Common myeloid progenitor, CD34-positive (primary cell): ENCODE results near the gene C3orf33.

Experiments
- CTCF ChIA-PET: fragments of 350-600 bp; sonication (Branson Sonifier 250); formaldehyde crosslinking; loops from one replicate; lab custom pipeline; 2021; ENCODE audit warnings: antibody characterized with exemption; lab: Charles Lee
- POLR2A ChIA-PET: fragments of 350-600 bp; sonication (Branson Sonifier 250); formaldehyde crosslinking; loops from one replicate; lab custom pipeline; 2021; ENCODE audit warnings: antibody characterized with exemption; lab: Charles Lee
- DNase-seq, 3 donors: peaks; one replicate each; pipeline versions ENCODE4 v3.0.0 to v3.0.0-alpha.2; 2013
- H3K27ac ChIP-seq, 2 experiments: 1 replicate in 1 of 2; 2 replicates in 1 of 2; pipeline ENCODE4 v1.7.0; 2013; ENCODE audit warnings: inconsistent platforms in 2 of 2, low read length in 2 of 2, mild to moderate bottlenecking in 2 of 2, low read depth in 1 of 2, moderate library complexity in 1 of 2; ENCODE audit not compliant: severe bottlenecking in 2 of 2, insufficient read depth in 1 of 2, poor library complexity in 1 of 2
- H3K27me3 ChIP-seq, 5 experiments: replicated peaks in 2 of 5; 1 replicate in 3 of 5; 2 replicates in 2 of 5; pipeline versions ENCODE4 v1.6.1 to v1.7.0; 2013; ENCODE audit warnings: low read length in 4 of 5, mild to moderate bottlenecking in 2 of 5, moderate library complexity in 2 of 5, inconsistent platforms in 1 of 5; ENCODE audit not compliant: insufficient read depth in 5 of 5, control insufficient read depth in 4 of 5
- H3K36me3 ChIP-seq, 4 experiments: 1 replicate in 2 of 4; 2 replicates in 2 of 4; pipeline versions ENCODE4 v1.6.1 to v1.7.0; 2013; ENCODE audit warnings: low read length in 3 of 4, control low read depth in 1 of 4, mild to moderate bottlenecking in 1 of 4; ENCODE audit not compliant: control insufficient read depth in 4 of 4, insufficient read depth in 4 of 4
- H3K4me1 ChIP-seq, 4 experiments: 1 replicate in 3 of 4; 2 replicates in 1 of 4; pipeline versions ENCODE4 v1.6.1 to v1.7.1; 2013; ENCODE audit warnings: low read length in 3 of 4, mild to moderate bottlenecking in 3 of 4, control low read depth in 1 of 4, inconsistent platforms in 1 of 4, moderate library complexity in 1 of 4; ENCODE audit not compliant: control insufficient read depth in 4 of 4, insufficient read depth in 4 of 4; ENCODE audit errors: control extremely low read depth in 1 of 4
- H3K4me3 ChIP-seq, 7 experiments: 1 replicate in 4 of 7; 2 replicates in 3 of 7; pipeline versions ENCODE4 v1.5.1 to v1.7.0; 2013; ENCODE audit warnings: mild to moderate bottlenecking in 7 of 7, low read length in 6 of 7, moderate library complexity in 6 of 7, inconsistent platforms in 2 of 7, low read depth in 2 of 7, control low read depth in 1 of 7; ENCODE audit not compliant: insufficient read depth in 4 of 7, control insufficient read depth in 1 of 7; ENCODE audit errors: extremely low read depth in 1 of 7
- H3K9me3 ChIP-seq, 5 experiments: 1 replicate in 4 of 5; 2 replicates in 1 of 5; pipeline versions ENCODE4 v1.6.1 to v1.7.1; 2013; ENCODE audit warnings: low read length in 4 of 5, mild to moderate bottlenecking in 2 of 5, inconsistent platforms in 1 of 5, low read depth in 1 of 5, moderate library complexity in 1 of 5; ENCODE audit not compliant: control insufficient read depth in 4 of 5, insufficient read depth in 2 of 5; ENCODE audit errors: control extremely low read depth in 1 of 5
- WGBS: methylation state at CpG from one replicate; pipeline ENCODE4 v1.1.5; 2013; ENCODE audit not compliant: insufficient coverage; 5-methylcytosine and 5-hydroxymethylcytosine counted together

C3orf33 gene

DNA sequence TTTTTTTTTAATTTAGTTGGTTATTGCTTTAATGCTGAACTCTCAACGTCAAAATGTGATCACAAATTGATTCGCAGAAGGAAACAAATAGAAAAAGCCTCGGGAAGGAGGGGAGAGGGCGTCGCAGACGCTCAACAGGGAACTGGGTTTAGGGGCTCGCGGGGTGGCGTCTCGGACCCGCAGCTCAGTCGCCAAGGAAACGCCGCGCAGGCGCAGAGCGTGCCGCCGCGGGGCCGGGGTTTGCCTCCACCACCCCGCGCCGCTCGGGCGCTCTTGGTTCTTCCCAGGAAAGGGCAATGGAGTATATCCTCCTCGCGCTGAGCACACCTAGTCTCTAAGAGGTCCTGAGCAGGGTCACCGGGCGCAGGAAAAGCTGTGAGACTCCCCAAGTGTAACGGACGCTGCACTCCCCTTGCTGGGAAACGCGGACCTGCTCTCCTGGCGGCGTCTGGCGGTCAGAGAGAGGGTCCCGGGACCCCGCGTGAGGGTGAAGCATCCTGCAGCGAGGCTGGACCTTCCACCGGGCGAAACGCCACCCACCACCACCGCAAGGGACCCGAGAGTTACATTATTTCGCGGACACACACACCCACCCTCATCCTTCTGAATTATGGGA, 62.0 kb downstream of the C3orf33 start:
- POLR2A ChIA-PET = no interaction called here
- no peak overlapping the region for H3K27ac ChIP-seq
- H3K4me3 ChIP-seq = peak overlapping the region; percentile 48 to 84 (median 78)
- CTCF ChIA-PET = no interaction called here
- H3K36me3 ChIP-seq = no peaks in the 10 kb centered on the region
- peaks cover 2 to 25% (median 21%) of the 10 kb centered on the region in 4 experiments for H3K4me1 ChIP-seq
- no peaks in the 10 kb centered on the region for H3K9me3 ChIP-seq
- DNase-seq = peak in 1 of 3 donors; percentile 16
- WGBS = under 1% methylated on average over 39 of the region's 48 CpGs
- peaks cover 2 to 66% (median 24%) of the 10 kb centered on the region in 5 experiments for H3K27me3 ChIP-seq

DNA sequence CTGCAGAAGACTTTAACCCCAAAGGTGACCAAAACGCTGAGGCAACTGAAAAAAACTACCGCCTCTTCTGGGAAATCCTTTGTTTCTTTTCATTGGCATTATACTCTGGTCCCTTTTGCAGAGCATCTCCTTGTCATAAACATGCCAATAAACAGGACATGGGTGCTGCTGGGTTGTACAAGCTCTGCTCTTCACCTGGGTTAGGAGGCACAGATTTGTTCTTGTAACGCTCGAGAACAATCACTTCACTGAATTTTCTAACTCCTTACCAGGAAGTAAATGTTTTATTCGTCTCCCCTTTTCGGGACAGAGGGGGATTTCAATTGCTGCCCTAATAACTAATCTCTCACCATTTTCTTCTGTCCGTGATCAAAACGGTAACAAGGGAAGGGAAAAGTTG, 62.5 kb downstream of the C3orf33 start:
- H3K4me1 ChIP-seq = peaks cover 2 to 25% (median 21%) of the 10 kb centered on the region in 4 experiments
- POLR2A ChIA-PET = no interaction called here
- no peaks in the 10 kb centered on the region for H3K9me3 ChIP-seq
- H3K36me3 ChIP-seq = no peaks in the 10 kb centered on the region
- peak overlapping the region in 6 of 7 experiments; percentile 71 to 84 (median 80) for H3K4me3 ChIP-seq
- WGBS = 36% methylated on average over 4 of the region's 8 CpGs
- peaks cover 2 to 66% (median 24%) of the 10 kb centered on the region in 5 experiments for H3K27me3 ChIP-seq
- H3K27ac ChIP-seq = no peak overlapping the region
- DNase-seq = peak in 1 of 3 donors; percentile 19
- CTCF ChIA-PET = no interaction called here

DNA sequence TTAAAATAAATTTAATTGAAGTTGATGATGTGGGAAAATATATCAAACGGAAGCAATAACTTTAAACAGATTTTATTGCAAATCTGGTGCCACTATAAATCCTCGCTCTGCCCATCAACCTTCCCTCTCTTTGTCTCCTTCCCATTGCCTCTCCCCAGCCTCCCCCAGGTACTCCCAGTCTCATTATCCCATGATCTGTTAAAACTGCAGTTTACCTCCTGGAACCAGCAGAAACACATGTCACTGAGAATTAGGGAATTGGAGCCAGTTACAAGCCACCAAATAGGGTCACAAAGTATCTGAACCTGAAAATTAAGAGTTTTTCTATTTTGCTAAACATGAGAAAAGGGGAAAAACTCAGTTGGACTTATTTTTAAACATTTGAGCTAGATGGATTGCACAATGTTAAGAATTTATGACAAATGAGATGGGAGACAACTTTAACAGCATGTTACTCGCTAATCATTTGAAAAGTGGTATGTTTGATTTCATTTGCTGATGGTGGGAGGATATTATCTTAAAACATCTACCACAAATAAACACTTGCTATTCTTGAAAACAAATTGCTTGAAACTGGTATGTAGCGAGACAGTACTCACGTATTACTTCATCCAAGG, 63.6 kb downstream of the C3orf33 start:
- WGBS = 100% methylated on average over 3 of the region's 5 CpGs
- Histone ChIP-seq H3K27me3 (peaks cover 2 to 61% (median 19%) of the 10 kb centered on the region in 5 experiments), H3K9me3 (no peaks in the 10 kb centered on the region), H3K4me3 (no peak overlapping the region), H3K27ac (no peak overlapping the region), H3K36me3 (no peaks in the 10 kb centered on the region), H3K4me1 (peaks cover 7 to 33% (median 27%) of the 10 kb centered on the region in 4 experiments)
- CTCF ChIA-PET = no interaction called here
- POLR2A ChIA-PET = no interaction called here
- no peak for DNase-seq

DNA sequence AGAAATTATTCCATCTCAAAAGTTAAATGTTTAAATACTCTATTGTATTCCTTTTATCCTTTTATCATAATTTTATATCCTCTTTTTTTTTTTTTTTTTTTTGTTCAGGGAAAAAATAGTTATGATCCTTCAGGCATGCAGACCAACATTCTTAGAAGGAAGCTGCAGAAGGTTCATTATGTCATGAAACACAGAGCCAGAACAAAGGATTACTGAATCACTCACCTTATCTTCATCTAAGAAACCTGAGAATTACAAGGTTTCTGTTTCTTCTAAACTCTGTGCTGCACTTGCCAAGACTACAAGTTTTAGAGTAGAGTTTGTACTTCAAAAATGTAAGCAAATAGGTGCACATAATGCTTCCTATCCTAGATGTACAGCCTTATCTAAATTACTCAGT, 64.5 kb downstream of the C3orf33 start:
- Histone ChIP-seq H3K4me1 (peaks cover 8 to 33% (median 27%) of the 10 kb centered on the region in 4 experiments), H3K9me3 (no peaks in the 10 kb centered on the region), H3K4me3 (no peak overlapping the region), H3K36me3 (no peaks in the 10 kb centered on the region), H3K27me3 (peaks cover 2 to 54% (median 13%) of the 10 kb centered on the region in 5 experiments), H3K27ac (no peak overlapping the region)
- no peak for DNase-seq
- ChIA-PET CTCF (interaction anchor here (0.9 to 1.2 kb wide), 2 partner anchors 17 to 30 kb away, joined by 3 read pairs; no protein-coding TSS in a partner anchor), POLR2A (no interaction called here)

DNA sequence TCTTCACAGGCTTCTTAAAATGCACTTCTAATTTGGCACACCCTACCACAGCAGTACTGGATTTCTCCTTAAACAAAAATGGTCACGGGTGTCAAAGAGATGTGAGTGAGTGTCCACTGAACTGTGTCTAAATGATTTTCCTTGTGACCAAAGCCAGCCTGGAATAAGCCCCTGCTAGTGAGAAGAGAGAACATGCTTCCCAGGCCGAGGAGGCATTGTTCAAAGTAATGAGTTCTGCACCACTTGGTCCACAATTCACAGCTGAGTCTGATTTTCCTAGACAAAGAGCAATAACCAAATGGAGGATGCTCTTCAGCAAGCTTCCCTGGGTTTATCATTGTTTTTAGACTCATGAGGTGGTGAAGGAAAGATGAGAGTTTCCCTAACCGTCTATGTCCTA, 65.0 kb downstream of the C3orf33 start:
- ChIA-PET POLR2A (no interaction called here), CTCF (interaction anchor here (0.9 to 1.2 kb wide), 4 partner anchors 16 to 69 kb away, joined by 3 read pairs; partner anchors contain the start of gene C3orf33)
- no peaks in the 10 kb centered on the region for H3K9me3 ChIP-seq
- H3K4me1 ChIP-seq = peaks cover 8 to 33% (median 27%) of the 10 kb centered on the region in 4 experiments
- peaks cover 2 to 49% (median 10%) of the 10 kb centered on the region in 5 experiments for H3K27me3 ChIP-seq
- H3K27ac ChIP-seq = no peak overlapping the region
- no peaks in the 10 kb centered on the region for H3K36me3 ChIP-seq
- 100% methylated on average over 2 of the region's 3 CpGs for WGBS
- no peak overlapping the region for H3K4me3 ChIP-seq
- no peak for DNase-seq

DNA sequence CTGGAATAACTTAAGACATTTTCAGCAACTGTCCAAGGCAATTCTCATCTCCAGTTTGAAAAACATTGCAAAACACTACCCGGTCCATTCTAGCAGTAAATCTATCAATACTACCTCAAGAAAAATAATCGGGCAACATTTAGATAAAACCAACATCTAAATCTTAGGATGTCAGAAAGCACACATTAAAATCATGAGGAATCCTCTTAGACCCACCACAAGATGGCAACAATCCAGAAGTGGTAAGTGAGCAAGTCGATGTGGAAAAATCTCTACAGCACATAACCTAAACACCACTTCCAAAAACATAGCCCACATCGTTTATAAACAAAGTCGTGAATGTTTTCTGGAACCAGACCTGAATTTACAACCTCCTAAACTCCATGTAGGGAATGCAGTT, 66.9 kb downstream of the C3orf33 start:
- WGBS = 42% methylated on average over 4 of the region's 5 CpGs
- Histone ChIP-seq H3K9me3 (no peaks in the 10 kb centered on the region), H3K27me3 (peaks cover 0 to 30% (median 7%) of the 10 kb centered on the region in 5 experiments), H3K36me3 (no peaks in the 10 kb centered on the region), H3K4me3 (no peak overlapping the region), H3K27ac (no peak overlapping the region), H3K4me1 (peaks cover 8 to 15% (median 12%) of the 10 kb centered on the region in 4 experiments)
- CTCF ChIA-PET = no interaction called here
- DNase-seq = peak in 2 of 3 donors; percentile 54 to 63
- POLR2A ChIA-PET = interaction anchor here (0.5 kb wide), 1 partner anchor 20 kb away, joined by 4 read pairs; no protein-coding TSS in a partner anchor

DNA sequence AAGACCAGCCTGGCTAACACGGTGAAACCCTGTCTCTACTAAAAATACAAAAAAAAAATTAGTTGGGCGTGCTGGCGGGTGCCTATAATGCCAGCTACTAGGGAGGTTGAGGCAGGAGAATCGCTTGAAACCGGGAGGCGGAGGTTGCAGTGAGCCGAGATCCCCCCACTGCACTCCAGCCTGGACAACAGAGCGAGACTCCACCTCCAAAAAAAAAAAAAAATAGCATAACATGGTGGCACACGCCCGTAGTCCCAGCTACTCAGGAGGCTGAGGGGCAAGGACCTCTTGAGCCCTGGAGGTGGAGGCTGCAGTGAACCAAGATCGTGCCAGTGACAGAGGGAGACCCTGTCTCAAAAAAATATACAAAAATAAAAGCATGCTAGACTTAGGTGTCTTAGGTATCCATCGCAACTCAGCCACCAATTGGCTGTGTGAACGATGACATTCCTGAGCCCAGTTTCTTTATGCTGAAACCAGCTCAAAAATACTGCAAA, 67.5 kb downstream of the C3orf33 start:
- H3K4me3 ChIP-seq = no peak overlapping the region
- H3K4me1 ChIP-seq = peaks cover 6 to 9% (median 7%) of the 10 kb centered on the region in 4 experiments
- no peaks in the 10 kb centered on the region for H3K9me3 ChIP-seq
- H3K27me3 ChIP-seq = peaks cover 0 to 24% (median 5%) of the 10 kb centered on the region in 5 experiments
- DNase-seq = no peak
- no peaks in the 10 kb centered on the region for H3K36me3 ChIP-seq
- CTCF ChIA-PET = interaction anchor here (0.9 kb wide), 1 partner anchor 21 kb away, joined by 3 read pairs; no protein-coding TSS in a partner anchor
- no peak overlapping the region for H3K27ac ChIP-seq
- POLR2A ChIA-PET = no interaction called here
- WGBS = 98% methylated on average over 9 of the region's 13 CpGs
